Loucy (cell line): ENCODE measurements around the gene ZNF469.

Experiments
- CTCF ChIP-seq: fragments of 200-600 bp; sonication (generic); conservative IDR thresholded peaks from 2 replicates; pipeline ENCODE4 v1.5.1; 2014; ENCODE audit warnings: mild to moderate bottlenecking, antibody characterized with exemption, low read length
- EZH2phosphoT487 ChIP-seq: fragments of 200-600 bp; IDR thresholded peaks from 2 replicates; pipeline ENCODE4 v1.6.1; 2018; ENCODE audit warnings: antibody characterized with exemption, mild to moderate bottlenecking, moderate library complexity, borderline replicate concordance

GRCh38 chr16:88376835-88377726 lies 5.7 kb upstream of the ZNF469 start:
- TF ChIP-seq EZH2phosphoT487 (no peak), CTCF (no peak)
